HCT116 (cell line): ENCODE measurements around the gene SSB.
"Not testable (repeated sequence)": the region's sequence is repeated elsewhere in the genome, so short reads cannot be mapped to it uniquely, and the experiment has no call there.

ENCODE experiments used
- CEBPB ChIP-seq: IDR thresholded peaks from 2 replicates; pipeline ENCODE4 v1.6.1; 2012; ENCODE audit warnings: low read depth
- EZH2 ChIP-seq: fragments of 200-600 bp; sonication (generic); IDR thresholded peaks from 2 replicates; pipeline ENCODE4 v1.6.1; 2017; ENCODE audit warnings: antibody characterized with exemption, mixed run types
- JUND ChIP-seq: IDR thresholded peaks from 2 replicates; pipeline ENCODE4 v1.6.1; 2012
- POLR2A ChIP-seq: IDR thresholded peaks from 2 replicates; pipeline ENCODE4 v1.7.0; 2011; ENCODE audit warnings: borderline replicate concordance; ENCODE audit not compliant: insufficient read depth, insufficient read length; ENCODE audit errors: extremely low read depth
- POLR2AphosphoS5 ChIP-seq: IDR thresholded peaks from 2 replicates; pipeline ENCODE4 v1.6.1; 2011; ENCODE audit warnings: mild to moderate bottlenecking, low read depth, low read length, moderate library complexity
- RAD21 ChIP-seq: IDR thresholded peaks from 2 replicates; pipeline ENCODE4 v1.6.1; 2012; ENCODE audit warnings: low read depth, mild to moderate bottlenecking
- TF ChIP-seq, protein P1 (sequence below), 3 experiments: fragments of 200-600 bp in 1 of 3; sonication (generic) in 1 of 3; IDR thresholded peaks in 2 of 3; conservative IDR thresholded peaks in 1 of 3; 2 replicates each; pipeline ENCODE4 v1.5.1; 2012 to 2017; ENCODE audit warnings: low read depth in 2 of 3, low read length in 2 of 3, antibody characterized with exemption in 1 of 3, borderline replicate concordance in 1 of 3, control low read depth in 1 of 3, mild to moderate bottlenecking in 1 of 3, mixed read lengths in 1 of 3, mixed run types in 1 of 3, moderate library complexity in 1 of 3; ENCODE audit not compliant: insufficient read depth in 1 of 3
- TF ChIP-seq, protein P2 (sequence below): IDR thresholded peaks from 2 replicates; pipeline ENCODE4 v1.6.1; 2012

DNA sequence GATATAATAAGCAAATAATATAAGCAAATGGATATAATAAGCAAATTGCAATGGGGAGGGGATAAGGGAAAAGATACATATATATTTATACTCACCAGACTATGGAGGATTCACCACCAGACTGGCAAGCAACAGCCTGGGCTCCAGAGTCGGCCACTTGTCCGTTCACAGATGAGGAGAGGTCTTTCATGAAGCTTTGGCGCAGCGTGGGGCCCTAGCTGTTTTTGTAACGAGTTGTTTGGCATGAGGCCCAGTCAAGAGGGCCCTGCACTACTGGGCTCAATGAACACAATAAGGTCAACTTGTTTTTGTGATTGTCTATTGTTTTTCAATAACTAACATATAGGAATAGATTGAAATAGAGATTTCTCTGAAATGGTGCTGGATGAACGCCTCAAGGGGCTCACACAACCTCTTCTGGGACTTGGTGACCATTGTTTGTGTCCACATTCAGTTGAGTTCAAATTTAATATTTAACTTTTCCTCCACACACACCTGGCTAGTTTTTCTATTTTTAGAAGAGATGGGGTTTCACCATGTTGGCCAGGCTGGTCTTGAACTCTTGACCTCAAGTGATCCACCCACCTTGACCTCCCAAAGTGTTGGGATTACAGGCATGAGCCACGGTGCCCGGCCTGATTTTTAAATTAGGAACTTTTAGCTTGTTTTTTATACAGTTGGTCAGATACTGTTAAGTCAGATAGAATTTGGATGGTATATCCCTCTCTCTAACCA lies 50.5 kb downstream of the SSB start:
- not testable (repeated sequence) for TF ChIP-seq POLR2A, POLR2AphosphoS5, JUND, RAD21, CEBPB, EZH2
- TF ChIP-seq, protein P1, sequence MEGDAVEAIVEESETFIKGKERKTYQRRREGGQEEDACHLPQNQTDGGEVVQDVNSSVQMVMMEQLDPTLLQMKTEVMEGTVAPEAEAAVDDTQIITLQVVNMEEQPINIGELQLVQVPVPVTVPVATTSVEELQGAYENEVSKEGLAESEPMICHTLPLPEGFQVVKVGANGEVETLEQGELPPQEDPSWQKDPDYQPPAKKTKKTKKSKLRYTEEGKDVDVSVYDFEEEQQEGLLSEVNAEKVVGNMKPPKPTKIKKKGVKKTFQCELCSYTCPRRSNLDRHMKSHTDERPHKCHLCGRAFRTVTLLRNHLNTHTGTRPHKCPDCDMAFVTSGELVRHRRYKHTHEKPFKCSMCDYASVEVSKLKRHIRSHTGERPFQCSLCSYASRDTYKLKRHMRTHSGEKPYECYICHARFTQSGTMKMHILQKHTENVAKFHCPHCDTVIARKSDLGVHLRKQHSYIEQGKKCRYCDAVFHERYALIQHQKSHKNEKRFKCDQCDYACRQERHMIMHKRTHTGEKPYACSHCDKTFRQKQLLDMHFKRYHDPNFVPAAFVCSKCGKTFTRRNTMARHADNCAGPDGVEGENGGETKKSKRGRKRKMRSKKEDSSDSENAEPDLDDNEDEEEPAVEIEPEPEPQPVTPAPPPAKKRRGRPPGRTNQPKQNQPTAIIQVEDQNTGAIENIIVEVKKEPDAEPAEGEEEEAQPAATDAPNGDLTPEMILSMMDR (IDR thresholded peaks at IDR 0.05 in 2 of 3, conservative IDR thresholded peaks at IDR 0.05 in 1 of 3; ENCODE audit: borderline replicate concordance in 1 of 3, insufficient read depth in 1 of 3, low read depth in 2 of 3, low read length in 2 of 3), result not testable (repeated sequence)
- TF ChIP-seq, protein P2, sequence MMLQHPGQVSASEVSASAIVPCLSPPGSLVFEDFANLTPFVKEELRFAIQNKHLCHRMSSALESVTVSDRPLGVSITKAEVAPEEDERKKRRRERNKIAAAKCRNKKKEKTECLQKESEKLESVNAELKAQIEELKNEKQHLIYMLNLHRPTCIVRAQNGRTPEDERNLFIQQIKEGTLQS, result not testable (repeated sequence)
